ENCODE data around the gene SIGLEC9. TPM values are rescaled to one million over a fixed set of nuclear protein-coding genes. Genes with fewer than 3 reads are reported as not detected.
A peak's percentile ranks its signal among the peaks of the same experiment; 100 is the strongest.

Gene SIGLEC9
- total RNA-seq, 4 donors from 2014 or later: 2.0 to 2.2 TPM; not detected in 2

DNA sequence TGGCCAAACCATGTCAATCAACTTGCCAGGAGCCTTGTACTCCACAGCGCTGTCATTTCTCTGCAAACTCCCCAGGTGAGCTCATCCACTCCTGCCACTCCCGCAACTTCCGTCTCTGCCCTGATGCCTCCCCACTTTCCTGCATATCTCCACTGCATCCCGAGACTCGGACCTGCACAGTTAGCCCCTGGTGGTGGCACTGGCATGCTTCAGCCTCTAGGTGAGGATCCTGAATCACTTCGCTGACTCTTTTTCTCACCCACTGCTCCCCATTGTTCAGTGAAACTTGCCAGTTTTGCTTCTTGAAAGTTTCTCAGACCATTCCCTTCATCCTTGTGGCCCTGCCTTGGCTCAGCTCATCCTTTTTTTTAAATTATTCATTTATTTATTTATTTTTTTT, 13.1 kb upstream of the SIGLEC9 start:
- 0 to 33% methylated on average over 1 to 6 of the region's 6 CpGs for WGBS, 2 donors (ENCODE audit: low coverage in 1 of 2)
- DNase-seq: no peak
- Histone ChIP-seq H3K27ac (no peak overlapping the region), H3K36me3 (no peaks in the 10 kb centered on the region), H3K9me3 (no peaks in the 10 kb centered on the region), H3K27me3 (peaks cover 9% of the 10 kb centered on the region), H3K4me3 (no peak overlapping the region), H3K4me1 (peaks cover 10 to 17% (median 16%) of the 10 kb centered on the region in 4 donors)
- in situ Hi-C loops (cut with MboI; ENCODE audit: low pct_ligation_motif_present in 1 of 4, low pct_unique_long_range_greater_than_20kb in 1 of 4, low sequenced_read_pairs in 3 of 4): no loop called here
- intact Hi-C loops (cut with DNase I; ENCODE audit: low total_unique reads): no loop called here
- TF ChIP-seq, protein P1, sequence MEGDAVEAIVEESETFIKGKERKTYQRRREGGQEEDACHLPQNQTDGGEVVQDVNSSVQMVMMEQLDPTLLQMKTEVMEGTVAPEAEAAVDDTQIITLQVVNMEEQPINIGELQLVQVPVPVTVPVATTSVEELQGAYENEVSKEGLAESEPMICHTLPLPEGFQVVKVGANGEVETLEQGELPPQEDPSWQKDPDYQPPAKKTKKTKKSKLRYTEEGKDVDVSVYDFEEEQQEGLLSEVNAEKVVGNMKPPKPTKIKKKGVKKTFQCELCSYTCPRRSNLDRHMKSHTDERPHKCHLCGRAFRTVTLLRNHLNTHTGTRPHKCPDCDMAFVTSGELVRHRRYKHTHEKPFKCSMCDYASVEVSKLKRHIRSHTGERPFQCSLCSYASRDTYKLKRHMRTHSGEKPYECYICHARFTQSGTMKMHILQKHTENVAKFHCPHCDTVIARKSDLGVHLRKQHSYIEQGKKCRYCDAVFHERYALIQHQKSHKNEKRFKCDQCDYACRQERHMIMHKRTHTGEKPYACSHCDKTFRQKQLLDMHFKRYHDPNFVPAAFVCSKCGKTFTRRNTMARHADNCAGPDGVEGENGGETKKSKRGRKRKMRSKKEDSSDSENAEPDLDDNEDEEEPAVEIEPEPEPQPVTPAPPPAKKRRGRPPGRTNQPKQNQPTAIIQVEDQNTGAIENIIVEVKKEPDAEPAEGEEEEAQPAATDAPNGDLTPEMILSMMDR (IDR thresholded peaks at IDR 0.05): peak in 1 of 5 experiments; percentile 3
- TF ChIP-seq EP300 (IDR thresholded peaks at IDR 0.05; ENCODE audit: low read depth) (no peak), POLR2A (IDR thresholded peaks at IDR 0.05) (no peak)

DNA sequence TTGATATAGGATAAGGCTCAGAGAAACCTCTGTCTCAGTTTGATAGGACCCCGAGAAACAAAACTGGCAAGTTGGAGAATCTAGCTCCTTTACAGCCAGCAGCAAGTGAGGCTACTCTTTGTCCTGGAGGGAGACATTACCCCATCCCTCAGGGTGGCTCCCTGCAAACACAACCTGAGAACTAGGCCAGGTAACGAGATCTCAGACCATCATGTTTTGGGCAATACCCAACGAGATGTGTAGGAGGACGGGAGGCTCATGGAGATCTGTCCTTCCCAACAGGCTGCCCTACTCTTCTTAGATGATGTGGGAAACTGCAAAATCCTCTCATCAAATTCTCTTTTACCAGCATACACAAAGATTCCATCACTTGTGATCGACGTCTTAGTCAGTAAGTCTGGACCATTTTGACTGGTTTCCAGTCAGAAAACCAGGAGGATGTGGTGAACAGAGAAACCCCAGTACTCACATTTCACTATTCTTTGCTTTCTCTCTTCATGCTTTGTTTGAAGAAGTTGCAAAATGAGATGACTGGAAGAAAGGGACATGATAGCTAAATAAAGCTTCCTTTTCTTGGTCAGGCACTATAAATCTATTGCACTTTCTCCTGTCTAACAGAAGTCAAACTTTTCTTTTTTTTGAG, 10.5 kb upstream of the SIGLEC9 start:
- intact Hi-C loops (cut with DNase I; ENCODE audit: low total_unique reads) (no loop called here), in situ Hi-C loops (cut with MboI; ENCODE audit: low pct_ligation_motif_present in 1 of 4, low pct_unique_long_range_greater_than_20kb in 1 of 4, low sequenced_read_pairs in 3 of 4) (no loop called here)
- peaks cover 9% of the 10 kb centered on the region for H3K27me3 ChIP-seq
- no peak overlapping the region for H3K27ac ChIP-seq
- no peak for DNase-seq
- TF ChIP-seq POLR2A (IDR thresholded peaks at IDR 0.05) (no peak), EP300 (IDR thresholded peaks at IDR 0.05; ENCODE audit: low read depth) (no peak), POLR2AphosphoS5 (IDR thresholded peaks at IDR 0.05) (no peak)
- TF ChIP-seq, protein P1 (IDR thresholded peaks at IDR 0.05): no peak
- no peak overlapping the region for H3K4me3 ChIP-seq
- H3K9me3 ChIP-seq: no peaks in the 10 kb centered on the region
- no peaks in the 10 kb centered on the region for H3K36me3 ChIP-seq
- 58 to 81% methylated on average over 2 to 6 of the region's 6 CpGs for WGBS, 2 donors (ENCODE audit: low coverage in 1 of 2)
- no peaks in the 10 kb centered on the region for H3K4me1 ChIP-seq

GRCh38 chr19:51116736-51117286, 7.9 kb upstream of the SIGLEC9 start:
- H3K4me3 ChIP-seq: no peak overlapping the region
- no peaks in the 10 kb centered on the region for H3K36me3 ChIP-seq
- 71 to 100% methylated on average over 1 to 6 of the region's 6 CpGs for WGBS, 2 donors (ENCODE audit: low coverage in 1 of 2)
- in situ Hi-C loops (cut with MboI; ENCODE audit: low pct_ligation_motif_present in 1 of 4, low pct_unique_long_range_greater_than_20kb in 1 of 4, low sequenced_read_pairs in 3 of 4) (no loop called here), intact Hi-C loops (cut with DNase I; ENCODE audit: low total_unique reads) (no loop called here)
- no peak for DNase-seq
- no peak overlapping the region for H3K27ac ChIP-seq
- peaks cover 6% of the 10 kb centered on the region for H3K27me3 ChIP-seq
- H3K4me1 ChIP-seq: no peaks in the 10 kb centered on the region
- no peaks in the 10 kb centered on the region for H3K9me3 ChIP-seq
- TF ChIP-seq POLR2A (IDR thresholded peaks at IDR 0.05) (no peak), POLR2AphosphoS5 (IDR thresholded peaks at IDR 0.05) (no peak), EP300 (IDR thresholded peaks at IDR 0.05; ENCODE audit: low read depth) (no peak)
- TF ChIP-seq, protein P1 (IDR thresholded peaks at IDR 0.05): no peak

DNA sequence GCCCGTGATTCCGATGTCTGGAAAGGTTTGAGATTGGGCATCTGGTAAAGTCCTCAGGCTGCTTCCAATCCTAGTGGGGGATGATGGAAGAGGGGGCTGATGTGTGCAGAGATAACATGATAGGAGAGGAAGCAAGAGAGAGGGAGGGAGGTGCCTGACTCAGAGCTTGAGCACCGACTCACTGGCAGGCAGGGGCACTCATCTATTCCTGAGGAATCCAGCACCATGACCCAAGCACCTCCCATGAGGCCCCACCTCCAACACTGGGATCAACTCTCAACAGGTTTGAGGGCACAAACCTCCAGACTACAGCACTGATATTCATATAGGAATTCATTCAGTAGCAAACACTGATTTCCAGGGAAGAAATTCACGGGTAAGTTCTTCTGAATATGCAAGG, 5.6 kb upstream of the SIGLEC9 start:
- H3K4me3 ChIP-seq: no peak overlapping the region
- in situ Hi-C loops (cut with MboI; ENCODE audit: low pct_ligation_motif_present in 1 of 4, low pct_unique_long_range_greater_than_20kb in 1 of 4, low sequenced_read_pairs in 3 of 4) (no loop called here), intact Hi-C loops (cut with DNase I; ENCODE audit: low total_unique reads) (no loop called here)
- WGBS, 2 donors (ENCODE audit: low coverage in 1 of 2): 60 to 76% methylated on average over 2 to 4 of the region's 4 CpGs
- TF ChIP-seq, protein P1 (IDR thresholded peaks at IDR 0.05): no peak
- no peak for TF ChIP-seq EP300 (IDR thresholded peaks at IDR 0.05; ENCODE audit: low read depth)
- TF ChIP-seq POLR2AphosphoS5 (IDR thresholded peaks at IDR 0.05): no peak
- no peak for TF ChIP-seq POLR2A (IDR thresholded peaks at IDR 0.05)
- H3K27me3 ChIP-seq: no peaks in the 10 kb centered on the region
- no peaks in the 10 kb centered on the region for H3K9me3 ChIP-seq
- no peaks in the 10 kb centered on the region for H3K36me3 ChIP-seq
- no peak for DNase-seq
- H3K27ac ChIP-seq: no peak overlapping the region
- no peaks in the 10 kb centered on the region for H3K4me1 ChIP-seq

Measured in transverse colon (tissue), 4 donors.